ENCODE measurements around the gene KIAA0825. TPM values are rescaled to one million over a fixed set of nuclear protein-coding genes. Genes with fewer than 3 reads are reported as not detected.

The KIAA0825 gene
- total RNA-seq, 1 donor from 2014 or later: 0.26 TPM

GRCh38 chr5:94188725-94189124, 429.7 kb downstream of the KIAA0825 start:
- FAIRE-seq (no peak), DNase-seq (ENCODE audit: low read depth) (no peak)
- Histone ChIP-seq H3K4me3 (ENCODE audit: low read depth, low read length) (no peak overlapping the region), H3K36me3 (ENCODE audit: control insufficient read depth, insufficient read depth, low read length) (no peaks in the 10 kb centered on the region), H3K27me3 (ENCODE audit: control insufficient read depth, insufficient read depth, low read length) (no peaks in the 10 kb centered on the region)
- TF ChIP-seq, protein P1, sequence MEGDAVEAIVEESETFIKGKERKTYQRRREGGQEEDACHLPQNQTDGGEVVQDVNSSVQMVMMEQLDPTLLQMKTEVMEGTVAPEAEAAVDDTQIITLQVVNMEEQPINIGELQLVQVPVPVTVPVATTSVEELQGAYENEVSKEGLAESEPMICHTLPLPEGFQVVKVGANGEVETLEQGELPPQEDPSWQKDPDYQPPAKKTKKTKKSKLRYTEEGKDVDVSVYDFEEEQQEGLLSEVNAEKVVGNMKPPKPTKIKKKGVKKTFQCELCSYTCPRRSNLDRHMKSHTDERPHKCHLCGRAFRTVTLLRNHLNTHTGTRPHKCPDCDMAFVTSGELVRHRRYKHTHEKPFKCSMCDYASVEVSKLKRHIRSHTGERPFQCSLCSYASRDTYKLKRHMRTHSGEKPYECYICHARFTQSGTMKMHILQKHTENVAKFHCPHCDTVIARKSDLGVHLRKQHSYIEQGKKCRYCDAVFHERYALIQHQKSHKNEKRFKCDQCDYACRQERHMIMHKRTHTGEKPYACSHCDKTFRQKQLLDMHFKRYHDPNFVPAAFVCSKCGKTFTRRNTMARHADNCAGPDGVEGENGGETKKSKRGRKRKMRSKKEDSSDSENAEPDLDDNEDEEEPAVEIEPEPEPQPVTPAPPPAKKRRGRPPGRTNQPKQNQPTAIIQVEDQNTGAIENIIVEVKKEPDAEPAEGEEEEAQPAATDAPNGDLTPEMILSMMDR (IDR thresholded peaks at IDR 0.05; ENCODE audit: insufficient read depth, low read length, severe bottlenecking): no peak

DNA sequence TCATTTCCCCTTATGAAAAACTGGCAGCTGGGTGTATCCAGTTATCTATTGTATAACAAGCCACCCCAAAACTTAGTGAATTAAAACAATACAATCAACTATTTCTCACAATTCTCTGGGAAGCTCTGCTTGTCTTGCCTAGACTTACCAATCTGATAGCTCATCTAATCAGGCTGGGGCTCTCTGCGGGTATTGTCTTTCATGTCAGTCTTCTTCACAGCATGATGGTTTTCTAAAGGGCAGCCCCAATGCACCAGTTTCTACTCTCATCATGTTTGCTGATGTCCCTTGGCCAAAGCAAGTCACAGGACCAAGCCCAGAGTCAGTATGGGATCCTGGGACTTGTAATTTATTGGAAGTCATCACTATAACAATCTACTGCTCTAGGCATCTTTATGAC, 433.5 kb downstream of the KIAA0825 start:
- TF ChIP-seq, protein P1 (IDR thresholded peaks at IDR 0.05; ENCODE audit: insufficient read depth, low read length, severe bottlenecking): no peak
- Histone ChIP-seq H3K27me3 (ENCODE audit: control insufficient read depth, insufficient read depth, low read length) (no peaks in the 10 kb centered on the region), H3K36me3 (ENCODE audit: control insufficient read depth, insufficient read depth, low read length) (no peaks in the 10 kb centered on the region), H3K4me3 (ENCODE audit: low read depth, low read length) (no peak overlapping the region)
- FAIRE-seq: no peak
- DNase-seq (ENCODE audit: low read depth): no peak

- H3K36me3 ChIP-seq (ENCODE audit: control insufficient read depth, insufficient read depth, low read length): no peaks in the 10 kb centered on the region
- FAIRE-seq (peak; percentile 77), DNase-seq (ENCODE audit: low read depth) (peak; percentile 33)
- TF ChIP-seq, protein P1 (IDR thresholded peaks at IDR 0.05; ENCODE audit: insufficient read depth, low read length, severe bottlenecking): peak; percentile 11
- H3K4me3 ChIP-seq (ENCODE audit: low read depth, low read length): no peak overlapping the region
- H3K27me3 ChIP-seq (ENCODE audit: control insufficient read depth, insufficient read depth, low read length): no peaks in the 10 kb centered on the region
Measured at GRCh38 chr5:94181895-94182294, 436.5 kb downstream of the KIAA0825 start.

GRCh38 chr5:94180761-94181160, 437.6 kb downstream of the KIAA0825 start:
- no peak for DNase-seq (ENCODE audit: low read depth)
- TF ChIP-seq, protein P1 (IDR thresholded peaks at IDR 0.05; ENCODE audit: insufficient read depth, low read length, severe bottlenecking): no peak
- Histone ChIP-seq H3K36me3 (ENCODE audit: control insufficient read depth, insufficient read depth, low read length) (no peaks in the 10 kb centered on the region), H3K4me3 (ENCODE audit: low read depth, low read length) (no peak overlapping the region), H3K27me3 (ENCODE audit: control insufficient read depth, insufficient read depth, low read length) (no peaks in the 10 kb centered on the region)
- FAIRE-seq: no peak

- FAIRE-seq (no peak), DNase-seq (ENCODE audit: low read depth) (no peak)
- Histone ChIP-seq H3K27me3 (ENCODE audit: control insufficient read depth, insufficient read depth, low read length) (no peaks in the 10 kb centered on the region), H3K36me3 (ENCODE audit: control insufficient read depth, insufficient read depth, low read length) (no peaks in the 10 kb centered on the region), H3K4me3 (ENCODE audit: low read depth, low read length) (no peak overlapping the region)
- TF ChIP-seq, protein P1 (IDR thresholded peaks at IDR 0.05; ENCODE audit: insufficient read depth, low read length, severe bottlenecking): no peak
Measured at GRCh38 chr5:94175912-94176311, 442.5 kb downstream of the KIAA0825 start.

- no peaks in the 10 kb centered on the region for H3K36me3 ChIP-seq (ENCODE audit: control insufficient read depth, insufficient read depth, low read length)
- H3K27me3 ChIP-seq (ENCODE audit: control insufficient read depth, insufficient read depth, low read length): no peaks in the 10 kb centered on the region
- H3K4me3 ChIP-seq (ENCODE audit: low read depth, low read length): no peak overlapping the region
- FAIRE-seq (no peak), DNase-seq (ENCODE audit: low read depth) (peak; percentile 70)
- TF ChIP-seq, protein P1 (IDR thresholded peaks at IDR 0.05; ENCODE audit: insufficient read depth, low read length, severe bottlenecking): no peak
Measured at GRCh38 chr5:94174748-94175411, 443.5 kb downstream of the KIAA0825 start.

All from bronchial epithelial cell (primary cell).